HG03066 (cell line): ENCODE results near the gene MYO9B.

Source experiments
- ATAC-seq: cut with Tn5 transposase; IDR thresholded peaks from one replicate; pipeline ENCODE4 v1.9.1; 2021; ENCODE audit warnings: low read depth; ENCODE audit not compliant: unreplicated experiment

The MYO9B gene

GRCh38 chr19:17234911-17235299 is 159.3 kb downstream of the MYO9B start:
- ATAC-seq = no peak

- no peak for ATAC-seq
Measured at GRCh38 chr19:17235300-17235970, 159.9 kb downstream of the MYO9B start.

GRCh38 chr19:17235971-17236777 is 160.6 kb downstream of the MYO9B start:
- no peak for ATAC-seq

- ATAC-seq = no peak
Measured at GRCh38 chr19:17236811-17237543, 161.4 kb downstream of the MYO9B start.

- ATAC-seq = no peak
Measured at GRCh38 chr19:17237747-17238706, 162.4 kb downstream of the MYO9B start.

- ATAC-seq = no peak
Measured at GRCh38 chr19:17240062-17240752, 164.6 kb downstream of the MYO9B start.

GRCh38 chr19:17240826-17241399 is 165.3 kb downstream of the MYO9B start:
- no peak for ATAC-seq

- ATAC-seq = no peak
Measured at GRCh38 chr19:17242431-17243208, 167.0 kb downstream of the MYO9B start.

- no peak for ATAC-seq
Measured at GRCh38 chr19:17243211-17243829, 167.7 kb downstream of the MYO9B start.

GRCh38 chr19:17243830-17244617 is 168.4 kb downstream of the MYO9B start:
- no peak for ATAC-seq

GRCh38 chr19:17244618-17245534 is 169.3 kb downstream of the MYO9B start:
- no peak for ATAC-seq

GRCh38 chr19:17245535-17245984 is 170.0 kb downstream of the MYO9B start, which contains the start of gene NR2F6:
TSS of gene NR2F6 (minus strand) at chr19:17245919. CDS start at chr19:17245220, 699 bp downstream.
- ATAC-seq = no peak

GRCh38 chr19:17246681-17247425 is 171.3 kb downstream of the MYO9B start:
- ATAC-seq = no peak

GRCh38 chr19:17248011-17248776 is 172.6 kb downstream of the MYO9B start:
- no peak for ATAC-seq
